ENCODE measurements around the gene THAP8. TPM values are rescaled to one million over a fixed set of nuclear protein-coding genes. Genes with fewer than 3 reads are reported as not detected.

THAP8 gene
- total RNA-seq, 3 donors from 2014 or later (not counting 1 experiment from before 2014, with no cell fraction given), result 1.8 to 3.2 (median 2.8) TPM

- no peak within 1 kb of the TSS for H3K27ac ChIP-seq (ENCODE audit: low read length)
- no peak for ATAC-seq
- WGBS (ENCODE audit: insufficient coverage), result 82% methylated on average over 19 of the region's 19 CpGs
- Mint-ChIP-seq H3K4me1 (peaks cover 14 to 32% of the 10 kb centered on the region in 2 donors), H3K27ac (peak within 1 kb of the TSS in 1 of 2 donors; percentile 65), H3K27me3 (ENCODE audit: low read depth in 2 of 2) (no peaks in the 10 kb centered on the region), H3K4me3 (peak within 1 kb of the TSS; percentile 71), H3K9me3 (no peaks in the 10 kb centered on the region), H3K36me3 (no peaks in the 10 kb centered on the region)
- no peaks in the 10 kb centered on the region for H3K9me3 ChIP-seq (ENCODE audit: control insufficient read depth, insufficient read depth, low read length)
- no peak within 1 kb of the TSS for H3K4me3 ChIP-seq (ENCODE audit: low read length)
- TF ChIP-seq CTCF (IDR thresholded peaks at IDR 0.05), result no peak
- no peaks in the 10 kb centered on the region for H3K27me3 ChIP-seq (ENCODE audit: control insufficient read depth, insufficient read depth, low read length)
- peaks cover 18% of the 10 kb centered on the region for H3K4me1 ChIP-seq (ENCODE audit: control insufficient read depth, insufficient read depth, low read length)
- intact Hi-C loops (cut with micrococcal nuclease), result no loop called here
- DNase-seq, result no peak
- H3K36me3 ChIP-seq (ENCODE audit: control insufficient read depth, insufficient read depth, low read length), result no peaks in the 10 kb centered on the region
Measured at GRCh38 chr19:36008336-36008978, 45.6 kb downstream of the THAP8 start, which contains the start of gene SYNE4. TSS of gene SYNE4 (minus strand) at chr19:36008813. CDS start at chr19:36008681, 132 bp downstream.

GRCh38 chr19:36006955-36007354, 47.1 kb downstream of the THAP8 start:
- TF ChIP-seq CTCF (IDR thresholded peaks at IDR 0.05), result no peak
- no peaks in the 10 kb centered on the region for H3K9me3 ChIP-seq (ENCODE audit: control insufficient read depth, insufficient read depth, low read length)
- no peaks in the 10 kb centered on the region for H3K27me3 ChIP-seq (ENCODE audit: control insufficient read depth, insufficient read depth, low read length)
- no peaks in the 10 kb centered on the region for H3K9me3 Mint-ChIP-seq
- DNase-seq (no peak), ATAC-seq (no peak)
- H3K4me1 Mint-ChIP-seq, result peaks cover 6 to 24% of the 10 kb centered on the region in 2 donors
- intact Hi-C loops (cut with micrococcal nuclease), result no loop called here
- no peak overlapping the region for H3K27ac Mint-ChIP-seq
- no peaks in the 10 kb centered on the region for H3K36me3 ChIP-seq (ENCODE audit: control insufficient read depth, insufficient read depth, low read length)
- H3K27ac ChIP-seq (ENCODE audit: low read length), result no peak overlapping the region
- no peak overlapping the region for H3K4me3 Mint-ChIP-seq
- WGBS (ENCODE audit: insufficient coverage), result 87% methylated on average over 5 of the region's 5 CpGs
- H3K4me3 ChIP-seq (ENCODE audit: low read length), result no peak overlapping the region
- no peaks in the 10 kb centered on the region for H3K27me3 Mint-ChIP-seq (ENCODE audit: low read depth in 2 of 2)
- H3K4me1 ChIP-seq (ENCODE audit: control insufficient read depth, insufficient read depth, low read length), result peaks cover 13% of the 10 kb centered on the region
- no peaks in the 10 kb centered on the region for H3K36me3 Mint-ChIP-seq

GRCh38 chr19:36003284-36003683, 50.8 kb downstream of the THAP8 start:
- Mint-ChIP-seq H3K4me3 (no peak overlapping the region), H3K4me1 (peaks cover 0 to 13% of the 10 kb centered on the region in 2 donors), H3K9me3 (no peaks in the 10 kb centered on the region), H3K36me3 (no peaks in the 10 kb centered on the region), H3K27me3 (ENCODE audit: low read depth in 2 of 2) (no peaks in the 10 kb centered on the region), H3K27ac (no peak overlapping the region)
- TF ChIP-seq CTCF (IDR thresholded peaks at IDR 0.05), result no peak
- WGBS (ENCODE audit: insufficient coverage), result 96% methylated on average over 4 of the region's 4 CpGs
- ATAC-seq (no peak), DNase-seq (no peak)
- H3K27ac ChIP-seq (ENCODE audit: low read length), result no peak overlapping the region
- H3K36me3 ChIP-seq (ENCODE audit: control insufficient read depth, insufficient read depth, low read length), result peaks cover 5% of the 10 kb centered on the region
- intact Hi-C loops (cut with micrococcal nuclease), result no loop called here
- H3K4me1 ChIP-seq (ENCODE audit: control insufficient read depth, insufficient read depth, low read length), result no peaks in the 10 kb centered on the region
- no peaks in the 10 kb centered on the region for H3K27me3 ChIP-seq (ENCODE audit: control insufficient read depth, insufficient read depth, low read length)
- no peaks in the 10 kb centered on the region for H3K9me3 ChIP-seq (ENCODE audit: control insufficient read depth, insufficient read depth, low read length)
- no peak overlapping the region for H3K4me3 ChIP-seq (ENCODE audit: low read length)

GRCh38 chr19:36001605-36002004, 52.5 kb downstream of the THAP8 start:
- H3K4me1 Mint-ChIP-seq, result peaks cover 3 to 22% of the 10 kb centered on the region in 2 donors
- H3K27me3 ChIP-seq (ENCODE audit: control insufficient read depth, insufficient read depth, low read length), result no peaks in the 10 kb centered on the region
- H3K9me3 Mint-ChIP-seq, result no peaks in the 10 kb centered on the region
- H3K4me3 Mint-ChIP-seq, result no peak overlapping the region
- no peaks in the 10 kb centered on the region for H3K36me3 Mint-ChIP-seq
- no peaks in the 10 kb centered on the region for H3K27me3 Mint-ChIP-seq (ENCODE audit: low read depth in 2 of 2)
- H3K4me1 ChIP-seq (ENCODE audit: control insufficient read depth, insufficient read depth, low read length), result peaks cover 3% of the 10 kb centered on the region
- no peak for TF ChIP-seq CTCF (IDR thresholded peaks at IDR 0.05)
- peaks cover 8% of the 10 kb centered on the region for H3K36me3 ChIP-seq (ENCODE audit: control insufficient read depth, insufficient read depth, low read length)
- ATAC-seq (no peak), DNase-seq (no peak)
- intact Hi-C loops (cut with micrococcal nuclease), result no loop called here
- no peak overlapping the region for H3K27ac Mint-ChIP-seq
- no peak overlapping the region for H3K27ac ChIP-seq (ENCODE audit: low read length)
- no peaks in the 10 kb centered on the region for H3K9me3 ChIP-seq (ENCODE audit: control insufficient read depth, insufficient read depth, low read length)
- no peak overlapping the region for H3K4me3 ChIP-seq (ENCODE audit: low read length)
- 100% methylated on average over 3 of the region's 3 CpGs for WGBS (ENCODE audit: insufficient coverage)
